Right atrium auricular region (tissue), 2 donors: ENCODE data around the gene CPPED1. TPM values are rescaled to one million over a fixed set of nuclear protein-coding genes. Genes with fewer than 3 reads are reported as not detected.
"Not testable (repeated sequence)": the region's sequence is repeated elsewhere in the genome, so short reads cannot be mapped to it uniquely, and the experiment has no call there.

Source experiments
- DNase-seq: peaks from one replicate; pipeline ENCODE4 v3.0.0-alpha.2; 2019; ENCODE audit warnings: low spot score
- H3K27ac ChIP-seq, 2 donors: fragments of 200-600 bp; sonication (generic); 1 replicate in 1 of 2; 2 replicates in 1 of 2; pipeline ENCODE4 v1.5.1; 2016 to 2019
- H3K27me3 ChIP-seq, 2 donors: fragments of 200-600 bp; sonication (generic); one replicate each; pipeline versions ENCODE4 v1.5.1 to v1.6.0; 2017 to 2019
- H3K36me3 ChIP-seq: fragments of 200-600 bp; sonication (generic); one replicate; pipeline ENCODE4 v1.5.1; 2016
- H3K4me1 ChIP-seq, 2 donors: fragments of 200-600 bp; sonication (generic); one replicate each; pipeline versions ENCODE4 v1.5.1 to v1.6.0; 2017 to 2019
- H3K4me3 ChIP-seq, 2 donors: fragments of 200-600 bp; sonication (generic); 1 replicate in 1 of 2; 2 replicates in 1 of 2; pipeline ENCODE4 v1.5.1; 2017 to 2019; ENCODE audit warnings: mild to moderate bottlenecking in 1 of 2, moderate library complexity in 1 of 2
- H3K9me3 ChIP-seq, 2 donors: fragments of 200-600 bp; sonication (generic); one replicate each; pipeline ENCODE4 v1.5.1; 2019
- total RNA-seq, 2 donors: library from RNA; depleted of rRNA; stranded (reverse); fragments of >200 nt; gene quantifications; one replicate each; pipeline ENCODE4 v1.1.0, GENCODE V29; 2016
- TF ChIP-seq, protein P1 (sequence below), 2 donors: fragments of 200-600 bp; sonication (generic); IDR thresholded peaks; one replicate each; pipeline ENCODE4 v1.5.1; 2019; ENCODE audit warnings: antibody characterized with exemption in 2 of 2

The CPPED1 gene
- total RNA-seq, 2 donors from 2014 or later, result 5.9 to 6.4 TPM

DNA sequence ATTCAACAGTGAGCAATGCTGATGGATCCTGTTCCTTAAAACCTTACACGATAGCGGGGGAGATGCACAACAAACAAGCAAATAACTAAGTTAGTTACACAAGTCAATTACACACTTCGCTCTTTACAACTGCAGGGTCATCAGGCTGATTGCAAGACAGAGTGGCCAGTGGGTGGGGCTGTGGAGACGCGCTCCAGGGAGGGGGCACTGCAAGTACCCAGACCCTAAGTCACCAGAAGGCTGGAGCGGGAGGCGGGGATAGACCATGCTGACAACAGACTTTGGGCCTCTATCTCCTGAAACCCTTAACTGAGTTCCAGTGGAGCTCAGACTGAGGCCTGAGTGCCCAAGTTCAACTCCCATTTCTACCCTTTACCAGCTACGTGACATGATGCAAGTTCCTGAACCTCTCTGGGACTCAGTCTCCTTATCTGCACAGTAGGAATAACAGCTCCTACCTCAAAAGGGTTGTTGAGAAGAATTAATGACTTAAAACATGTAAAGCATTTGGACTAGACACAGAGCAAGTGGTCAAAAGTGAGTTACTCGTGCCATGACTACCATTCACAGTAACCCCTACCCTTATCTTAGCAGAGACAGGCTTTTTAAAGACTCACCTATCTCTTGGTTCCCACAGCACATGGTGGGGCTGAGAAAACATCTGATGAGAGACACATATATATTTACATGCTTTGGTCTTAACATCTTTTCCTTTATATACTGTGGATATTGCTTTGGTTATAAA lies 10.4 kb downstream of the CPPED1 start:
- TF ChIP-seq, protein P1, sequence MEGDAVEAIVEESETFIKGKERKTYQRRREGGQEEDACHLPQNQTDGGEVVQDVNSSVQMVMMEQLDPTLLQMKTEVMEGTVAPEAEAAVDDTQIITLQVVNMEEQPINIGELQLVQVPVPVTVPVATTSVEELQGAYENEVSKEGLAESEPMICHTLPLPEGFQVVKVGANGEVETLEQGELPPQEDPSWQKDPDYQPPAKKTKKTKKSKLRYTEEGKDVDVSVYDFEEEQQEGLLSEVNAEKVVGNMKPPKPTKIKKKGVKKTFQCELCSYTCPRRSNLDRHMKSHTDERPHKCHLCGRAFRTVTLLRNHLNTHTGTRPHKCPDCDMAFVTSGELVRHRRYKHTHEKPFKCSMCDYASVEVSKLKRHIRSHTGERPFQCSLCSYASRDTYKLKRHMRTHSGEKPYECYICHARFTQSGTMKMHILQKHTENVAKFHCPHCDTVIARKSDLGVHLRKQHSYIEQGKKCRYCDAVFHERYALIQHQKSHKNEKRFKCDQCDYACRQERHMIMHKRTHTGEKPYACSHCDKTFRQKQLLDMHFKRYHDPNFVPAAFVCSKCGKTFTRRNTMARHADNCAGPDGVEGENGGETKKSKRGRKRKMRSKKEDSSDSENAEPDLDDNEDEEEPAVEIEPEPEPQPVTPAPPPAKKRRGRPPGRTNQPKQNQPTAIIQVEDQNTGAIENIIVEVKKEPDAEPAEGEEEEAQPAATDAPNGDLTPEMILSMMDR (IDR thresholded peaks at IDR 0.05), result no peak
- Histone ChIP-seq H3K9me3 (no peaks in the 10 kb centered on the region), H3K4me1 (no peaks in the 10 kb centered on the region), H3K36me3 (no peaks in the 10 kb centered on the region), H3K27me3 (no peaks in the 10 kb centered on the region), H3K4me3 (no peak overlapping the region), H3K27ac (no peak overlapping the region)
- no peak for DNase-seq

DNA sequence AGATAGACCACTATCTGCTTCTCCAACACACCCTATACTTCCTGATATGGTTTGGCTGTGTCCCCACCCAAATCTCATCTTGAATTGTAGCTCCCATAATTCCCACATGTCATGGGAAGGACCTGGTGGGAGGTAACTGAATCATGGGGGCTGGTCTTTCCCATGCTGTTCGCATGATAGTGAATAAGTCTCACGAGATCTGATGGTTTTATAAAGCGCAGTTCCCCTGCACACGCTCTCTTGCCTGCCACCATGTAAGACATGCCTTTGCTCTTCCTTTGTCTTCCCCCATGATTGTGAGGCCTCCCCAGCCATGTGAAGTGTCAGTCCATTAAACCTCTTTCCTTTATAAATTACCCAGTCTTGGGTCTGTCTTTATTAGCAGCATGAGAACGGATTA lies 11.2 kb downstream of the CPPED1 start:
- DNase-seq, H3K27me3 ChIP-seq: not testable (repeated sequence)

DNA sequence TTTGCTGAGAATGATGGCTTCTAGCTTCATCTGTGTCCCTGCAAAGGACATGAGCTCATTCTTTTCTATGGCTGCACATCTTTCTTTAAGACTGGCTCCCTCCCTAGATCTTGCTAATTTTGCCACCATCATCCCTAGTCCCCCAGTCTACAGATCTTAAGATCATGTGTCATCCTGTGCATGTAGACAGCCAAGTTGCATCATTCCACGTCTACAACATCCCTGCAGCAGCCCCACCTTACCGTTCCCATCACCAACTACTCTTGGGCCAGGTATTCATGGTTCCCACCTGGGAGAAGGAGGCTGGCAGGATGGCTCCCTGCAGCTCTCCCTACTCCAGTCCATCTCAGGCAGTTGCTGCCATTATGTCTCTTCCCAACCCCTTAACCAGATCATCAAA lies 12.3 kb downstream of the CPPED1 start:
- Histone ChIP-seq H3K27ac (no peak overlapping the region), H3K9me3 (peaks cover 0 to 6% of the 10 kb centered on the region in 2 donors), H3K4me1 (no peaks in the 10 kb centered on the region), H3K36me3 (no peaks in the 10 kb centered on the region), H3K4me3 (no peak overlapping the region), H3K27me3 (no peaks in the 10 kb centered on the region)
- DNase-seq, result no peak
- TF ChIP-seq, protein P1 (IDR thresholded peaks at IDR 0.05), result no peak

More for the DNA sequence above, 11.2 kb downstream of the CPPED1 start:
- H3K27ac ChIP-seq, H3K36me3 ChIP-seq, H3K4me1 ChIP-seq, H3K4me3 ChIP-seq, H3K9me3 ChIP-seq: not testable (repeated sequence)

DNA sequence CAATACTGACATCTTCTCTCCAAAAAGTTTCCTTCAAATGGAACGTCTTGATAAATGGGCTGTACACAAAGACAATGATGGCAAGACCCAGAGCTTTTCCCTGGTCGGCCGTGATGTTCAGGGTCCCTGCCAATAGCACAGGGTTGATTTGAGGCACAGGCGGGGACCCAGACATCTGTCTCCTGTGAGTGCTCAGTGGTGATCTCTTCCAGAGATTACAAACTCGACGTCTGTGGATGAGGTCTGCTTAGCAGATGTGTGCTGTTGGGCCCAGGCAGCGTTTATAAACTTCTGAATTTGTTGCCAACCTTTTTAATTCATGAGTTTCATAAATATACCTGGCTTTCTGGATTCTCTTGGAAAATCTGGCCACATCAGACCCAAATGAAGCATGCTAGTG lies 14.9 kb downstream of the CPPED1 start:
- TF ChIP-seq, protein P1 (IDR thresholded peaks at IDR 0.05), result no peak

DNA sequence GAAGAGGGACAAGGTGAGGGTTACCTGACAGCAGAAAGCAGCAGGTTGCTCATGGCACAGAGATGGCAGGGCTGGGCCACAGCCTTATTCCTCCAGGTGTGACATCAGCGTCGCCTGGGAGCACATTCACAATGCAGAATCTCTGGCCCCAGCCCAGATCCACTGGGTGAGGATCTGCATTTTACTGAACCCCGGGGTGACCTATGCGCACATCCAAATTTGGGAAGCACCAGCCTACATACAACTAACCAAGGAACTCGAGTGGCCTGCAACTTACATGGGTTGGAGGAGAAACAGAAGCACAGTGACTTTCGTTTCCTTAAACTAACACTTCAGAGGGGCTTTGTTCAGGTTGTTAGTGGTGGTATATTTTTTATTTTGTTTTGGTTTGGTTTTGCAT lies 17.6 kb downstream of the CPPED1 start:
- no peak for DNase-seq
- peaks cover 0 to 13% of the 10 kb centered on the region in 2 donors for H3K9me3 ChIP-seq
- H3K27me3 ChIP-seq, result no peaks in the 10 kb centered on the region
- TF ChIP-seq, protein P1 (IDR thresholded peaks at IDR 0.05), result no peak
- H3K36me3 ChIP-seq, result no peaks in the 10 kb centered on the region
- H3K27ac ChIP-seq, result no peak overlapping the region
- no peak overlapping the region for H3K4me3 ChIP-seq
- H3K4me1 ChIP-seq, result no peaks in the 10 kb centered on the region

More for the DNA sequence above, 14.9 kb downstream of the CPPED1 start:
- H3K36me3 ChIP-seq, result no peaks in the 10 kb centered on the region
- no peak for DNase-seq
- H3K27ac ChIP-seq, result no peak overlapping the region
- H3K9me3 ChIP-seq, result peaks cover 0 to 13% of the 10 kb centered on the region in 2 donors
- no peaks in the 10 kb centered on the region for H3K4me1 ChIP-seq
- H3K4me3 ChIP-seq, result no peak overlapping the region
- no peaks in the 10 kb centered on the region for H3K27me3 ChIP-seq

DNA sequence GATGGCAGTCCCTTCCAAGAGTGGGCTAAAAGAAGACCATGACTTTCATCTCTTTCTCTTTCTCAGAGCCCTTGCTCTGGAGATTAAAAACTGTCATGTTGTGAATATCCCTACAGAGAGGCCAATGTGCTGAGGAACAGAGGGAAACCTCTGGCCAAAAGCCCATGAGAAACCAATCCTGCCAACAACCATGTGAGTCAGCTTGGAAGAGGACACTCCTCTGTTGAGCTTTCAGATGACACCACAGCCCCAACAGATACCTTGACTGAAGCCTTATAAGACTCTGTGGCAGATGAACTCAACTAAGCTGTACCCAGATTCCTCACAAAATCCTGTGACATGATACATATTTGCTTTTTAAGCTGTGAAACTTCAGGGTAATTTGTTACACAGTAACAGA lies 19.6 kb downstream of the CPPED1 start:
- H3K4me3 ChIP-seq, result no peak overlapping the region
- H3K36me3 ChIP-seq, result peaks cover 14% of the 10 kb centered on the region
- H3K4me1 ChIP-seq, result no peaks in the 10 kb centered on the region
- H3K9me3 ChIP-seq, result peaks cover 0 to 13% of the 10 kb centered on the region in 2 donors
- no peak overlapping the region for H3K27ac ChIP-seq
- no peaks in the 10 kb centered on the region for H3K27me3 ChIP-seq
- DNase-seq, result no peak
- TF ChIP-seq, protein P1 (IDR thresholded peaks at IDR 0.05), result no peak
